Measurements from ENCODE around the gene CFAP410.
A peak's percentile ranks its signal among the peaks of the same experiment; 100 is the strongest.

Gene CFAP410

DNA sequence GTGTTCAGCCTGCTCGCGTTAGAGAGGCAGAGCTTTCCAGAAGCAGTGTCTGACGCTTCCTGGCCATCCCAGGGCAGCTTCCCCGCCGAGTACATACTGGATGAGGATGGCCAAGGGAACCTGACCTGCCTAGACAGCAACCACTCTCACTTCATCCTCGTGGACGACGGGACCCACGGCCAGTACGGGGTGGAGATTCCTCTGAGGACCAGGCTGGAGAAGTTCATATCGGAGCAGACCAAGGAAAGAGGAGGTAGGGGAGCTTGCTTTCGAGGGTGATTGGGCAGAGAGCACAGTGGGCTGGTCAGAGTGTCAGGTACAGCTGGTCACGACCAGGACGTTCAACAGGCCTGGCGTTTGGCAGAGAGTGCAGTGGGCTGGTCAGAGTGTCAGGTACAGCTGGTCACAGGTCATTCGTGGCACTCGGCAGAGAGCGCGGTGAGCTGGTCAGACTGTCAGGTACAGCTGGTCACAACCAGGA lies 36.6 kb upstream of the CFAP410 start:
- no peak overlapping the region for H3K4me3 Mint-ChIP-seq
- intact Hi-C loops (cut with micrococcal nuclease) = no loop called here
- peak overlapping the region; percentile 30 for H3K27ac Mint-ChIP-seq
- no peaks in the 10 kb centered on the region for H3K27me3 Mint-ChIP-seq
- H3K4me1 Mint-ChIP-seq (ENCODE audit: low read depth) = peaks cover 40% of the 10 kb centered on the region
- peaks cover 83% of the 10 kb centered on the region for H3K36me3 Mint-ChIP-seq (ENCODE audit: low read depth)
- H3K9me3 Mint-ChIP-seq = no peaks in the 10 kb centered on the region

- intact Hi-C loops (cut with micrococcal nuclease) = no loop called here
- peaks cover 83% of the 10 kb centered on the region for H3K36me3 Mint-ChIP-seq (ENCODE audit: low read depth)
- no peak overlapping the region for H3K4me3 Mint-ChIP-seq
- peak overlapping the region; percentile 30 for H3K27ac Mint-ChIP-seq
- no peaks in the 10 kb centered on the region for H3K9me3 Mint-ChIP-seq
- no peaks in the 10 kb centered on the region for H3K27me3 Mint-ChIP-seq
- peaks cover 40% of the 10 kb centered on the region for H3K4me1 Mint-ChIP-seq (ENCODE audit: low read depth)
These were observed 36.1 kb upstream of the CFAP410 start for GRCh38 chr21:44375281-44375651.

GRCh38 chr21:44374601-44375280 lies 35.6 kb upstream of the CFAP410 start:
- Mint-ChIP-seq H3K27me3 (no peaks in the 10 kb centered on the region), H3K36me3 (ENCODE audit: low read depth) (peaks cover 81% of the 10 kb centered on the region), H3K4me3 (no peak overlapping the region), H3K9me3 (no peaks in the 10 kb centered on the region), H3K27ac (peak overlapping the region; percentile 30), H3K4me1 (ENCODE audit: low read depth) (peaks cover 40% of the 10 kb centered on the region)
- intact Hi-C loops (cut with micrococcal nuclease) = no loop called here

- no peak overlapping the region for H3K27ac Mint-ChIP-seq
- H3K4me1 Mint-ChIP-seq (ENCODE audit: low read depth) = peaks cover 50% of the 10 kb centered on the region
- H3K36me3 Mint-ChIP-seq (ENCODE audit: low read depth) = peaks cover 79% of the 10 kb centered on the region
- H3K4me3 Mint-ChIP-seq = no peak overlapping the region
- peaks cover 9% of the 10 kb centered on the region for H3K27me3 Mint-ChIP-seq
- no peaks in the 10 kb centered on the region for H3K9me3 Mint-ChIP-seq
- intact Hi-C loops (cut with micrococcal nuclease) = no loop called here
These were observed 33.4 kb upstream of the CFAP410 start for GRCh38 chr21:44372616-44373015.

GRCh38 chr21:44371596-44371995 lies 32.4 kb upstream of the CFAP410 start:
- Mint-ChIP-seq H3K27ac (no peak overlapping the region), H3K36me3 (ENCODE audit: low read depth) (peaks cover 79% of the 10 kb centered on the region), H3K9me3 (no peaks in the 10 kb centered on the region), H3K4me1 (ENCODE audit: low read depth) (peaks cover 45% of the 10 kb centered on the region), H3K27me3 (peaks cover 9% of the 10 kb centered on the region), H3K4me3 (no peak overlapping the region)
- intact Hi-C loops (cut with micrococcal nuclease) = no loop called here

GRCh38 chr21:44370786-44371410 lies 31.7 kb upstream of the CFAP410 start:
- peaks cover 9% of the 10 kb centered on the region for H3K27me3 Mint-ChIP-seq
- intact Hi-C loops (cut with micrococcal nuclease) = no loop called here
- no peaks in the 10 kb centered on the region for H3K9me3 Mint-ChIP-seq
- H3K27ac Mint-ChIP-seq = no peak overlapping the region
- peaks cover 44% of the 10 kb centered on the region for H3K4me1 Mint-ChIP-seq (ENCODE audit: low read depth)
- no peak overlapping the region for H3K4me3 Mint-ChIP-seq
- H3K36me3 Mint-ChIP-seq (ENCODE audit: low read depth) = peaks cover 79% of the 10 kb centered on the region

DNA sequence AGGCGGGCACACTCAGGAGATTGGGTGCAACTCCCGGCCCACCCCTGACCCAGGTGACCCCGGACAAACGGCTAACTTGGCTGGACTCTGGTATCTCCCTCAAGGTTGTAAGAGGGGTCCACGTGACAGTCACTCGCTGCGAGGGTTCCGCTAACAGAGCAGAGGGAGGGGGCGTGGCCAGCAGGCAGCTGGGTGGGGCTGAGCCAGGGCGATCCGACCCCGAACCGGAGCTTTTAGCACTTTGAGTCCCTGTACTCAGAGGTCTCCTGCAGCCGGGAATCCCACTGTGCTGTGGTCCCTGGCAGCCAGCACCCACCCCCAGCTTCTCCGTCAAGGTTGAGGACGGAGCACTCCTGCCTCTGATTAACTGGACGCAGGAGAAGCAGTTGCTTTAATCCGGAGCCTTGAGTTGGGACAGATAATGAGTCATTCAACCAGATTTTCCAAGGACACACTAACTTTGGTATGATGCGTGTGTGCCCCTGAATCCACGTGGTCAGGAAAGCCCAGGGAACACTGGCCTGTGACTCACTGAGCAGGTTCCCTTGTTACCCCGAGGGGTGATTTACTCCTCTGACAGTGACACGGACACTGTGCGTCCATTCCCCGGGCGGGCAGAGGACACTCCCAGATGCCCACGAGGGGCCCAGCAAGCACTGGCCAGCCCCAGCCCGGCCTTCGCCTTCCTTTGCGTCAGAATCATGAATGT lies 31.0 kb upstream of the CFAP410 start:
- Mint-ChIP-seq H3K27ac (no peak overlapping the region), H3K27me3 (peaks cover 9% of the 10 kb centered on the region), H3K9me3 (no peaks in the 10 kb centered on the region), H3K4me3 (peak overlapping the region; percentile 26), H3K4me1 (ENCODE audit: low read depth) (peaks cover 37% of the 10 kb centered on the region), H3K36me3 (ENCODE audit: low read depth) (peaks cover 79% of the 10 kb centered on the region)
- intact Hi-C loops (cut with micrococcal nuclease) = no loop called here

DNA sequence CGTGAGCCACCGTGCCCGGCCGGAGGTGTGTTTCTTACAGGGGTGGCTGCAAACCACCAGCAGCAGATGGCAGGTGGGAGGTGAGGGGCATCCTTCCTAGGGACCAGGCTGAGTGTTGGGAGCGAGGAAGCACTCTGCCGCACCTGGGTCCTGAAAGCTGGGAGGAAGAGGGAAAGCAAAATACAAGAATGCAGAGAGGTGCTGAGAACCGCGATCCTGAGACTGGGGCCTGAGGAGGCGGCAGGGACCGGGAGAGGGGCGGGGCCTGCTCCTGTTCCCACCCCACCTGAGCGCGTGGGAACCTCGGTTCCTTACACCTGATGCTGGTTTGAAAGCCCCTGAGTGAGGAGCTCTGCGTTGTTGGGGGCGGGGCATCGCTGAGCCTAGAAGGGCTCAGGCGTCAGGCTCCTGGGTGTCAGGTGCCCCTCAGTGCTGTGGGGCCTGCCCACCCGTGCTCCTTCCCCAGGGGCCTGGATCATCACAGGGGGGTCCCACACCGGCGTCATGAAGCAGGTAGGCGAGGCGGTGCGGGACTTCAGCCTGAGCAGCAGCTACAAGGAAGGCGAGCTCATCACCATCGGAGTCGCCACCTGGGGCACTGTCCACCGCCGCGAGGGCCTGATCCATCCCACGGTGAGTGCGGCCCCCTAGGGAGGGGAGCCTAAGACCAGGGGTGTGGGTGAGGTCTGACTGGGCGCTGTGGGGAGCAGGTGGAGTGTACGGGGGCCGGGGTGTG lies 29.7 kb upstream of the CFAP410 start:
- intact Hi-C loops (cut with micrococcal nuclease) = no loop called here
- Mint-ChIP-seq H3K36me3 (ENCODE audit: low read depth) (peaks cover 84% of the 10 kb centered on the region), H3K27me3 (peaks cover 9% of the 10 kb centered on the region), H3K4me1 (ENCODE audit: low read depth) (peaks cover 31% of the 10 kb centered on the region), H3K4me3 (peak overlapping the region; percentile 49), H3K27ac (no peak overlapping the region), H3K9me3 (no peaks in the 10 kb centered on the region)

DNA sequence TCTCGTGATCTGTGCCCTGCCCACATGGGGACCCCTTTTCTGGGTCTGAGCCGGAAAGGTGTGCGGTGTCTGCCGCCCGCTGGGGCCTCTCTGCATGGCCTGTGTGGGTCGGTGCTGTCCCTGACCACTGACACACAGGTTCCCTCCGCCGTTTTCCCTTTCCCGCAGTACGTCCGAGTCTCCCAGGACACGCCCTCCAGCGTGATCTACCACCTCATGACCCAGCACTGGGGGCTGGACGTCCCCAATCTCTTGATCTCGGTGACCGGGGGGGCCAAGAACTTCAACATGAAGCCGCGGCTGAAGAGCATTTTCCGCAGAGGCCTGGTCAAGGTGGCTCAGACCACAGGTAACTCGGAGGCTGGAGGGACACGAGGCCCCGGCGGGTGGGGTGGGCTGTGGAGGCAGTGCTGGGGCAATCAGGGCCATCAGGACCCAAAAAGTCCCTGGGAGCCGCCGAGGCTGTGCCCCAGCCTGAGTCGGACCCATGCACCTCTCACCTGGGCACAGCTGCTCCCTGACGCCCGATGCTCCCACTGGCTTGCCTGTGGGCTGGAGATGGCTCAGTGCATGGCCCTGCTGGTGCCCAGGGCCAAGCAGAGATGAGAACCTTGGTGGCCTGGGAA lies 27.5 kb upstream of the CFAP410 start:
- peaks cover 27% of the 10 kb centered on the region for H3K4me1 Mint-ChIP-seq (ENCODE audit: low read depth)
- no peak overlapping the region for H3K27ac Mint-ChIP-seq
- peaks cover 9% of the 10 kb centered on the region for H3K27me3 Mint-ChIP-seq
- intact Hi-C loops (cut with micrococcal nuclease) = no loop called here
- peaks cover 11% of the 10 kb centered on the region for H3K9me3 Mint-ChIP-seq
- H3K4me3 Mint-ChIP-seq = no peak overlapping the region
- peaks cover 86% of the 10 kb centered on the region for H3K36me3 Mint-ChIP-seq (ENCODE audit: low read depth)

DNA sequence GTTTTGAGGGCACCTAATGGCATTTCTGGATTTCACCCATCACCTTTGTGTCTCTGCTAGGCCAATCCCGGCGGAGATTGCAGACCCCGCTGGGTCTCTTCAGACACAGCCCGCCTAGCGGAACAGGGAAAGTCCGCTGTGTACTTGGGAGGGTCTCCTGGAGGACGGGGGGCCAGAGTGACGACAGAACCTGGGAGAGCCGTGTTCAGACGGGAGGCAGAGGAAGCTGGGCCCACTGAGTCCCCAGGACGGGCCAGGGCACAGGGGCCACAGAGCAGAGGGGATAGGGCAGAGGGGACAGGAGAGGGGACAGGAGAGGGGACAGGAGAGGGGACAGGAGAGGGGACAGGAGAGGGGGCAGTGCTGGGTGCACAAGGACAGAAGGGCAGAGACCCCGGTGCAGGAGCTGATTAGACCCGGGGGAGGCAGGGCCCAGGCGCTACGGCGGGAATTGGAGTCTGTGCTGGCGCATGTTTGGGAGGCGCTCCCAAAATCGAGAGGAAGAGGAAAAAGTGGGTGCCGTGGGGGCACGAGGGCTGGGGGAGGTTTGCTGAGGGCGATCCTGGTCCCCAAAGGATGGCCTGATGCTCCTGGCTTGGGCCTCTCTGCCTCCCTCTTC lies 26.9 kb upstream of the CFAP410 start:
- Mint-ChIP-seq H3K4me3 (no peak overlapping the region), H3K9me3 (peaks cover 11% of the 10 kb centered on the region), H3K4me1 (ENCODE audit: low read depth) (peaks cover 27% of the 10 kb centered on the region), H3K27ac (no peak overlapping the region), H3K27me3 (peaks cover 9% of the 10 kb centered on the region), H3K36me3 (ENCODE audit: low read depth) (peaks cover 80% of the 10 kb centered on the region)
- intact Hi-C loops (cut with micrococcal nuclease) = no loop called here

- Mint-ChIP-seq H3K9me3 (peaks cover 11% of the 10 kb centered on the region), H3K27me3 (peaks cover 9% of the 10 kb centered on the region), H3K4me3 (no peak overlapping the region), H3K27ac (no peak overlapping the region), H3K36me3 (ENCODE audit: low read depth) (peaks cover 78% of the 10 kb centered on the region), H3K4me1 (ENCODE audit: low read depth) (peaks cover 33% of the 10 kb centered on the region)
- intact Hi-C loops (cut with micrococcal nuclease) = no loop called here
These were observed 26.2 kb upstream of the CFAP410 start for GRCh38 chr21:44365251-44365966.

DNA sequence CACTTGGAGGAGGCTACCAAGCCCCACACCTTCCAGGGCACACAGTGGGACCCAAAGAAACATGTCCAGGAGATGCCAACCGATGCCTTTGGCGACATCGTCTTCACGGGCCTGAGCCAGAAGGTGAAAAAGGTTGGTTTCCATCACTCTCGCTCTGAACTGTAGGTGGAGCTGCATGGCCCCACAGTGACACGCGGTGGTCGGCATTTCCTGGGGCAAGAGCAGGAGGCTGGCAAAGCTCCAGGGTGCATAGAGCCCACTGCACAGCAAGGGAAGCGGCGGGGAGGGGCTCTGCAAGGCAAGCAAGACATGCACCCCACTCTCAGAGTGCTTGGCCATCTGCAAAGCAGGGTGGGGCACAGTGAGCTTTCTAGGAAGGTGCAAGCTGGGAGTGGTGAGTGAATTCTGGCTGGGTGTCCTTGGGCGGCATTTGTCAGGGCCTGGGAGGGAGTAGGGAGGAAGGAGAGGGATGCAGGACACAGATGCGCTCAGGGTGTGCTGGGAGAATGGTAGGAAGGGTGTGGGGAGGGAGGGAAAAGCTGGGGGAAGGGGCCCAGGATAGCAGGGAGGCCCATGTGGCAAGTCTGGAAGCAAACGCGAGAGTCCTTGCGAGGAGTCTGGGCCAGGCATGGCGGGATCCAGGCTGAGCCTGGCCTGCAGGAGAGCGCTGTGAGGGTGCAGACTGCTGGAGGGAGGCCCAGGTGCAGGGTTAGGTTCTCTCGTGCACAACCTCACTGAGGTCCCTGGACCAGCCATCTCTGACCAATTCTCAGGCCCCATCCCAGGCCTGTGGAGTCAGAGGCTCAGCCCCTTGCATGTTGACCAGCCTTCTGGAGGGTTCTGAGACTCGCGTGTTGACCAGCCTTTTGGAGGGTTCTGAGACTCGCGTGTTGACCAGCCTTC lies 25.2 kb upstream of the CFAP410 start:
- intact Hi-C loops (cut with micrococcal nuclease) = no loop called here
- Mint-ChIP-seq H3K27ac (no peak overlapping the region), H3K4me3 (no peak overlapping the region), H3K27me3 (peaks cover 9% of the 10 kb centered on the region), H3K9me3 (peaks cover 11% of the 10 kb centered on the region), H3K36me3 (ENCODE audit: low read depth) (peaks cover 72% of the 10 kb centered on the region), H3K4me1 (ENCODE audit: low read depth) (peaks cover 42% of the 10 kb centered on the region)
